Omental fat pad (tissue), 4 donors: Measurements from ENCODE around the gene ST3GAL6. TPM values are rescaled to one million over a fixed set of nuclear protein-coding genes. Genes with fewer than 3 reads are reported as not detected.

Experiments used
- ATAC-seq: fragments of 150-250 bp; one replicate; pipeline ENCODE4 v1.9.1; 2016; ENCODE audit warnings: mild to moderate bottlenecking, moderate library complexity; ENCODE audit not compliant: low FRiP score
- DNase-seq: peaks from one replicate; pipeline ENCODE4 v3.0.0-alpha.2; 2019; ENCODE audit warnings: low spot score
- CTCF ChIP-seq, 3 donors: fragments of 450-650 bp; IDR thresholded peaks; one replicate each; pipeline ENCODE4 v1.5.1; 2016 to 2017; ENCODE audit warnings: antibody characterized with exemption in 3 of 3, mild to moderate bottlenecking in 3 of 3, moderate library complexity in 2 of 3
- total RNA-seq, 4 donors: library from RNA; depleted of rRNA; stranded (reverse); fragments of >200 nt; gene quantifications; one replicate each; pipeline ENCODE4 v1.1.0, GENCODE V29; 2016

The ST3GAL6 gene
- total RNA-seq, 4 donors from 2014 or later, result 8.5 to 19.4 (median 16.0) TPM

- TF ChIP-seq CTCF (IDR thresholded peaks at IDR 0.05), result no peak
- no peak for DNase-seq
- ATAC-seq, result no peak
Observed at GRCh38 chr3:98770261-98771039, 7.3 kb downstream of the ST3GAL6 start.

GRCh38 chr3:98772022-98772421 lies 8.9 kb downstream of the ST3GAL6 start:
- no peak for TF ChIP-seq CTCF (IDR thresholded peaks at IDR 0.05)
- no peak for DNase-seq
- no peak for ATAC-seq

GRCh38 chr3:98775459-98776139 lies 12.5 kb downstream of the ST3GAL6 start:
- no peak for ATAC-seq
- no peak for DNase-seq
- no peak for TF ChIP-seq CTCF (IDR thresholded peaks at IDR 0.05)

GRCh38 chr3:98776140-98776493 lies 13.0 kb downstream of the ST3GAL6 start:
- TF ChIP-seq CTCF (IDR thresholded peaks at IDR 0.05), result no peak
- DNase-seq (no peak), ATAC-seq (no peak)

- no peak for TF ChIP-seq CTCF (IDR thresholded peaks at IDR 0.05)
- no peak for DNase-seq
- ATAC-seq, result no peak
Observed at GRCh38 chr3:98777286-98777685, 14.1 kb downstream of the ST3GAL6 start.

- no peak for TF ChIP-seq CTCF (IDR thresholded peaks at IDR 0.05)
- no peak for DNase-seq
- ATAC-seq, result no peak
Observed at GRCh38 chr3:98777801-98778220, 14.7 kb downstream of the ST3GAL6 start.

- no peak for ATAC-seq
- no peak for TF ChIP-seq CTCF (IDR thresholded peaks at IDR 0.05)
- DNase-seq, result no peak
Observed at GRCh38 chr3:98778383-98778782, 15.2 kb downstream of the ST3GAL6 start.
